ENCODE data around the gene FFAR1.

DNA sequence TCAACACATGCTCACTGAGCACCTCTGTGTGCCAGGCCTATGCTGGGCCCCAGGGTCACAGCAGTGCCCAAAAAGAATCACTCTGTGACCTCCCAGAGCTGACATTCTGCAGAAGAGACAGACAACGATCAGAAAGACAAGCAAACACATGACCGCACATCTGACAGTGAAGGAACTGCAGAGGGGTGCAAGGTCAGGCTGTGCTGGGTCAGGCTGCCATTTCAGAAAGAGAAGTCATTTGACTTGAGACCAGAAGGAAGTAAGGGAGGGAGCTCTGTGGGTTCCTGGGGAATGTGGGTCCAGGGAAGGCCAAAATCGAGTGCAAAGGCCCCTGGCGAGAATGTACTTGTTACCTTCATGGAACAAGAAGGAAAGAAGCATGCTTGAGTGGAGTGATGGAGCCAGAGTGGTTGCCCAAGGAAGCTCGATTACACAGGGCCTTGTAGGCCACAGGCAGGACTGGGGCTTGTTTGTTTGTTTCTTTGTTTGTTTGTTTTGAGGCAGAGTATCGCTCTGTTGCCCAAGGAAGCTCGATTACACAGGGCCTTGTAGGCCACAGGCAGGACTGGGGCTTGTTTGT, 30.1 kb upstream of the FFAR1 start:
- TF ChIP-seq POLR2A (IDR thresholded peaks at IDR 0.05; ENCODE audit: low read length) (no peak), GATA1 (IDR thresholded peaks at IDR 0.05; ENCODE audit: low read depth, low read length) (no peak)

All from erythroblast (primary cell).